Hematopoietic multipotent progenitor cell treated with erythropoietin and hydrocortisone succinate and interleukin-3 and kit ligand, for 15 days (in vitro differentiated cells): ENCODE results near the gene CHCT1.
"Not testable (repeated sequence)": the region's sequence is repeated elsewhere in the genome, so short reads cannot be mapped to it uniquely, and the experiment has no call there.

Experiments
- DNase-seq: peaks from one replicate; pipeline ENCODE4 v3.0.0-alpha.2; 2015; ENCODE audit warnings: low spot score

CHCT1 gene

DNA sequence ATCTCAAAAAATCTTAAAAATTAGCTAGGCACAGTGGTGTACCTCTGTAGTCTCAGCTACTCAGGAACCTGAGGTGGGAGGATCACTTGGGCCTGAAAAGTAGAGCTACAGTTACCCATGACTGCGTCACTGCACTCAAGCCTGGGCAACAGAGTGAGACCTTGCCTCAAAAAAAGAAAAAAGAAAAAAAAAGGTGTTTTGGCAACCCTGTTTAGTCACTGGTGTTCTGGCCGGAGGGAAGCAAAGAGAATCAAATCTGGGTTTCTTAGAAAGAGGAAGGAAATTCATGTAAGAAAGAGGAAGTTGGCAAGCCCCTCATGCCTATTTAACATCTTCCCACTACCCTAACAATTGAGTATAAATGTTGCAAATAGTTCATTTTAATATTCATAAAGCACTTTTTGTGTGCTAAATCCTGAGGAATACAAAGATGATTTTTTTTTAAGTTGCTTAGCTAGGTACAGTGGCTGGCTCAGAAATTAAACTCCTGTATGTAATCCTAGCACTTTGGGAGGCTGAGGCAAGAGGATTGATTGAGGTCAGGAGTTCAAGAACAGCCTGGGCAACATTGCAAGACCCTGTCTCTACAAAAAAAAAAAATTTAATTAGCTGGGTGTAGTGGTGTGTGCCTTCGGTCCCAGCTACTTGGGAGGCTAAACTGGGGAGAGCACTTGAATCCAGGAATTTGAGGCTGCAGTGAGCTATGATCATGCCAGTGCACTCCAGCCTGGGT, 23.9 kb upstream of the CHCT1 start:
- DNase-seq = no peak

GRCh38 chr17:60401819-60402218, 20.5 kb upstream of the CHCT1 start:
- no peak for DNase-seq

DNA sequence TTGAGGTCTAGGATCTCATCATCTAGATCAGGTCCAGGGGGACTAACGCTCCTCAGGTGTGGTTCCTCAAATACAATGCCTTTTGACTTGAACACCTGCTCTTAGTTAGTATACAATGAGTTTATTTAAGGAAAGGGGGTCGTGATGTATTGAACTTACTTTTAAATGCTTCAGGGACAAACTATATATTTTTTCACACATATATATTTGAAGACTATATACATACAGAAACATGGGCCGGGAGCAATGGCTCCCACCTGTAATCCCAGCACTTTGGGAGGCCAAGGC, 18.8 kb upstream of the CHCT1 start:
- no peak for DNase-seq

DNA sequence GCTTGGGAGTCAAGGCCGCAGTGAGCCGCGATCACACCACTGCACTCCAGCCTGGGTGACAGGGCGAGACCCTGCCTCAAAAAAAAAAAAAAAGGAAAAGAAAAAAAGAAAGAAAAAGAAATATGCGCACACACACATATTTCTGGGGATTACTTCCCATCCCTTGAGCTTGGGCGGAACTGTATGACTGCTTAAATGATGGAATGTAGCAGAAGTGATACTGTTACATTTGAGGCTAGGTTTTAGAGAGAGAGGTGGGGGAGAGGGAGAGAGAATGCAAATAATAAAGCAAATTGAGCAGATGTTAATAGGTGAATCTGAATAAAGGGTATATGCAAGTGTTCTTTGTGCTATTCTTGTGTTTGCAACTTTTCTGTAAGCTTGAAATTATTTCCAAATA, 18.3 kb upstream of the CHCT1 start:
- no peak for DNase-seq

GRCh38 chr17:60406887-60407286, 15.4 kb upstream of the CHCT1 start:
- DNase-seq = no peak

GRCh38 chr17:60410001-60410400, 12.3 kb upstream of the CHCT1 start:
- DNase-seq = no peak

DNA sequence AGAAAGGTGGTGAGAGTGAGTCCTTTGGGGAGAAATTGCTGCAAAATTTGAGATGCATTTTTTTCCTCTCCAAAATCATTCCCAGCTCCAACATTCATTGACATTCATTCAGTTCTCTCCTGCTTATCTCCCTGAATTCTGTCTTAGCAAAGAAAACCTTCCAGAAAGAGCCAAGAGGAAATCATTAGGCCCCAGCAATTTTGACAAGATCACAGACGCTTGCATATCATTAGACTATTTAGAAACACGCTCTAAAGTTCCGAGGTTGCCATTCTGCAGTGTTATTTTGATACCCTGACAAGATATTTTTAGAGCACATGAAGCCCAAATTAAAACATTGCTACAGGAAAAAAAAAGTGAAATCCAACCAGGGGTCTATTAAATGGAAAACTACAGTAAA, 9.6 kb upstream of the CHCT1 start:
- DNase-seq = no peak

DNA sequence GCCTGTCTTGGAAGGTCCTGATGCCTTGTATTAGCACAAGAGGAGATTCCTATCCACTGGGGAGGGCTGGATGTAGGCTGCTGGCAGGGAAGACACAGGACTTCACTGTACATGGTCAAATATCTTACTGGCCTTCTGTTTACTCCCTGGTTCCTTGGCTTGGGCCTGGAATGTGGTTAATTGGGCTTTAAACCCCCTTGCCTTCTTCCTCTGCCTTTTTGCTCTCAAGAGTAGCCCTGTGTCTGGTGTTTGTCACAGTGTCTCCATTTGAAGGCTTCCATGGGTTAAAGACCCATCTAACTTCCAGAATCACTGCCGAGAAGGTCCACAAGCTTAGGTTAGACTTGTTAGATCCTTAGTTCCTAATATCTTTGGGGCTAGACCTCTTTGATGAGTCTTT, 7.1 kb upstream of the CHCT1 start:
- DNase-seq = no peak

- no peak for DNase-seq
These were observed 5.8 kb upstream of the CHCT1 start for GRCh38 chr17:60416368-60416925.

- DNase-seq = not testable (repeated sequence)
These were observed 3.3 kb upstream of the CHCT1 start for GRCh38 chr17:60419003-60419402.

DNA sequence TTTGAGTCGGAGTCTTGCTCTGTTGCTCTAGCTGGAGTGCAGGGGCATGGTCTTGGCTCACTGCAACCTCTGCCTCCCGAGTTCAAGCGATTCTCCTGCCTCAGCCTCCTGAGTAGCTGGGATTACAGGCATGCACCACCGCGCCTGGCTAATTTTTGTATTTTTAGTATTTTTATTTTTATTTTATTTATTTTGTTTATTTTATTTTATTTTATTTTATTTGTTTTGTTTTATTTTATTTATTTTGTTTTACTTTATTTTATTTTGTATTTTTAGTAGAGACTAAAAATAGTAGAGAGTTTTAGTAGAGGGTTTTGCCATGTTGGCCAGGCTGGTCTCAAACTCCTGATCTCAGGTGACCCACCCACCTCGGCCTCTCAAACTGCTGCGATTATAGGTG, 2.4 kb upstream of the CHCT1 start:
- not testable (repeated sequence) for DNase-seq

DNA sequence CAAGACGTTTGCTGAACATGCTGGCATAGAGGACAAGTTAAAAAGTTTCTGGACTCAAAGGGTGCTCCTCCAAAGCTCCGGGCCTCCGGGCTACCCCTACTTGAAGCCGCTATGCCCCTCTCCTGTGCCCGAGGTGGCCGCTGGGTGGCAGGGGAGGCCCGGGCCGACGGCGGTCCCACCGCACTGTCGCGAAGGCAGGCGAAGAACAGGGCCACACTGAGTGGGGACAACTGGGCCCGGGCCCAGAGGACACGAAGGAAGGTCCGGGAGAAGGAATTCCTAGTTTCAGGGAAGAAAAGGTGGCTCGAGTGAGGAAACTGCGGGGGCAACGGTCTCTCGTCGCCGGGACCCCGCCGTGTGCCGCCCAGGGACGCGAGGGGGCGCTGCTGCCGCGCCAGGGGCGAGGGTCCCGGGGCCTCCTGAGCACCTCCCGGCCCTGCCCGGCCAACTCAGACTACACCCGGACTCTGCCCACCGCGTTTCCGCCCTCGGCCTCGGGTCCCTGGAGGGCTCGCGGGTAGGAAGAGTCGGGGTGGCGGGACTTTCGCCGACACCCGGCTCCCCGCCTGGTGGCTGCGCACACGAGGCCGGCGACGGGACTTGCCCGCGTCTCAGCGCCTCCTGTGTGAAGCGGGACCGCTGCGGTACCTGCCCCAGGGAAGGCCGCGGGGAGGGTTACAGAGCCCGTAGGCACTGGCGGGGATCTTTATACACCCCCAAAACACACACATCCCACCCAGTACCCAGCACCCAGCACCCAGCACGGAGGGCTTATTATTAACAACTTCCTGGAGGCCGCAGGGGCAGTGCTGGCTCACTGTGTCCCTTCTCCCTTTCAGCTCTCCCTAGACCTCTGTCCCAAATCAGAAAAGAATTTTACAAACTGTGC, 772 bp upstream of the CHCT1 start:
- DNase-seq = peak; percentile 78

DNA sequence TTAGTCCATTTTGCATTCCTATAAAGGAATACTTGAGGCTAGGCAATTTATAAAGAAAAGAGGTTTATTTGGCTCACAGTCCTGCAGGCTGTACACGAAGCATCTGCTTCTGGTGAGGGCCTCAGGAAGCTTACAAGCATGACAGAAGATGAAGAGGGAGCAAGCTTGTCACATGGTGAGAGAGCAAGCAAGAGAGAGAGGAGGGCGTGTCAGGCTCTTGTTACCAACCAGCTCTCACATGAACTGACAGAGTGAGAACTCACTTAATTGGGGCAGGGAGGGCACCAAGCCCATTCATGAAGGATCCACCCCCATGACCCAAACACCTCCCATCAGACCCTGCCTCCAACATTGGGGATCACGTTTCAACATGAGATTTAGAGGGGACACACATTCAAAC, 1.6 kb downstream of the CHCT1 start:
- DNase-seq = no peak

GRCh38 chr17:60425626-60426025, 3.3 kb downstream of the CHCT1 start:
- no peak for DNase-seq

GRCh38 chr17:60426596-60426995, 4.3 kb downstream of the CHCT1 start:
- DNase-seq = no peak

GRCh38 chr17:60428491-60428890, 6.2 kb downstream of the CHCT1 start:
- not testable (repeated sequence) for DNase-seq

DNA sequence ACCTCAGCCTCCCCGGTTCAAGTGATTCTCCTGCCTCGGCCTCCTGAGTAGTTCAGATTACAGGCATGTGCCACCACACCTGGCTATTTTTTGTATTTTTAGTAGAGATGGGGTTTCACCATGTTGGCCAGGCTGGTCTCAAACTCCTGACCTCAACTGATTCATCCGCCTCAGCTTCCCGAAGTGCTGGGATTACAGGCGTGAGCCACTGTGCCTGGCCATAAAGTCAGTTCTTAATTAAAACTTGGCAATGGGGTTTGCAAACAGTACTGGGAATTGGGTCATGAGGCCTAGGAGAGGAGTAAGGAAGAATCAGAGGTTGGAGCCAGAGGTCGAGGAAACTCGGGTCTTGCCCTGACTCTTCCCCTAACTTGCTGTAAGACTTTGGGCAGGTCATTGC, 8.3 kb downstream of the CHCT1 start:
- DNase-seq = not testable (repeated sequence)

GRCh38 chr17:60433021-60433997, 11.0 kb downstream of the CHCT1 start:
- DNase-seq = not testable (repeated sequence)

- peak; percentile 83 for DNase-seq
These were observed 13.2 kb downstream of the CHCT1 start for GRCh38 chr17:60435244-60436167.

- no peak for DNase-seq
These were observed 14.4 kb downstream of the CHCT1 start for GRCh38 chr17:60436676-60437075.

- DNase-seq = no peak
These were observed 17.2 kb downstream of the CHCT1 start for GRCh38 chr17:60439501-60439900.
